Measurements from ENCODE around the gene UQCC2. TPM values are rescaled to one million over a fixed set of nuclear protein-coding genes. Genes with fewer than 3 reads are reported as not detected.

The UQCC2 gene
- polyA plus RNA-seq, 1 of the 3 experiments (the other 2 are of a cell fraction) = 59.0 TPM

DNA sequence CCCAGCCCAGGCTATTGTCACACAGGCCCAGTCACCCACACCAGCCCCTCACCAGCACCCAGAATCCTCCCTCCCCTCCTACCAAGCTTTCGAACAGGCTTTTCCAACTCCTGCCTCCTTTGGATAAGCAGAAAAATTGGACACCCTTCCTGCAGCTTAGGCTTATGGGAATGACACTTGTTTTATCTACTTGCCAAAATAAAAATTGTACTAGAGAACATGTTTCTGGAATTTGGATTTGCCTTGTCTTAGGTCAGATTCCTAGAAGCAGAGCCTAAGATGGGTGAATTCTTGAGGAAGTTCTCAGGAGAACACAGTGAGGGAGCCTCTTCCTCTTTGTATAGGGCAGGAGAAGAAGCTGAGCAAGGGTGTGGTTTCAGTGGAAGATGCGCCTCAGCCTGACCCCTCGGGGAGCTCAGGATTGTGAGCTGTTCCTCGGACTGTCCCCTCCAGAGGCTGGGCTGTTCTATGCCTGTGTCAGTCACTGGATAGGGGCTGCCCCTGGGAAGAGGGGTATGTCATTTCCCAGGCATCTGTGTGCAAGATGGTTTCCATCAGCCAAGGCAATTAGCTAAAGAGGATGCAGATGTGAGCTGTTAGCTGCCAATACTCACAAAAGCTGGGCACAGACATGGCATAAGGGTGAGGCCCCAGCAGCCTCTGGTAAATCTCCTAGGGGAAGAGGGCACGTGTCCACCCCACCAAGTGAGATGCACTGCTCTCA lies 56.5 kb downstream of the UQCC2 start:
- Histone ChIP-seq H3K79me2 (ENCODE audit: insufficient read depth) (no peaks in the 10 kb centered on the region), H3K9me3 (no peaks in the 10 kb centered on the region), H3K4me1 (ENCODE audit: control insufficient read depth in 1 of 2, insufficient read depth in 2 of 2, low read depth in 1 of 2, low read length in 1 of 2) (peaks cover 0 to 13% of the 10 kb centered on the region in 2 experiments; a peak in 1 of 4 replicates), H3K9me2 (no peaks in the 10 kb centered on the region), H3K27ac (ENCODE audit: low read depth in 2 of 2, low read length in 1 of 2) (peak overlapping the region in 1 of 2 experiments; percentile 64; a peak in 2 of 4 replicates), H2AFZ (ENCODE audit: low read depth) (no peak overlapping the region), H3K4me3 (ENCODE audit: low read depth in 2 of 2, low read length in 1 of 2) (no peak overlapping the region), H4K20me1 (ENCODE audit: insufficient read depth) (no peaks in the 10 kb centered on the region), H3K27me3 (ENCODE audit: insufficient read depth) (no peaks in the 10 kb centered on the region), H3K9ac (no peak overlapping the region), H3K4me2 (no peak overlapping the region), H3K36me3 (replicated peaks in 1 of 2; ENCODE audit: control insufficient read depth in 1 of 2, insufficient read depth in 2 of 2, low read length in 1 of 2) (no peaks in the 10 kb centered on the region), H3F3A (replicated peaks; ENCODE audit: insufficient read depth) (no peaks in the 10 kb centered on the region)
- ChIA-PET POLR2A (interaction anchor here (0.7 to 1.2 kb wide), 3 partner anchors 14 to 48 kb away, joined by 3 read pairs; no protein-coding TSS in a partner anchor), CTCF (interaction anchor here (1.2 to 2.9 kb wide), 13 partner anchors 10 to 89 kb away, joined by 3 to 11 read pairs (median 5); partner anchors contain the start of gene UQCC2)
- peak; percentile 91 for DNase-seq
- TF ChIP-seq NFIC (IDR thresholded peaks at IDR 0.05; ENCODE audit: borderline replicate concordance) (0 out of 2 replicates have a peak, but pooled peaks have one; percentile 10), TCF12 (IDR thresholded peaks at IDR 0.05) (peak; percentile 82), EZH2phosphoT487 (IDR thresholded peaks at IDR 0.05; ENCODE audit: borderline replicate concordance, low read depth) (no peak), POLR2AphosphoS5 (IDR thresholded peaks at IDR 0.05; ENCODE audit: low read depth, low read length) (peak; percentile 48; the same call in 1 of the 2 replicates), EP300 (IDR thresholded peaks at IDR 0.05; ENCODE audit: borderline replicate concordance in 1 of 2, low read depth in 1 of 2, low read length in 1 of 2) (peak in 1 of 2 experiments; percentile 14; a peak in 1 of 4 replicates), ELF1 (IDR thresholded peaks at IDR 0.05) (no peak), RCOR1 (IDR thresholded peaks at IDR 0.05; ENCODE audit: low read length) (peak; percentile 90), GATA2 (CRISPR knock-in tag; IDR thresholded peaks at IDR 0.05) (0 out of 2 replicates have a peak, but pooled peaks have one; percentile 10), CHD2 (IDR thresholded peaks at IDR 0.05; ENCODE audit: low read length, partially characterized antibody) (peak; percentile 76), TEAD4 (IDR thresholded peaks at IDR 0.05; ENCODE audit: borderline replicate concordance, insufficient read depth) (no peak)
- TF ChIP-seq, protein P1, sequence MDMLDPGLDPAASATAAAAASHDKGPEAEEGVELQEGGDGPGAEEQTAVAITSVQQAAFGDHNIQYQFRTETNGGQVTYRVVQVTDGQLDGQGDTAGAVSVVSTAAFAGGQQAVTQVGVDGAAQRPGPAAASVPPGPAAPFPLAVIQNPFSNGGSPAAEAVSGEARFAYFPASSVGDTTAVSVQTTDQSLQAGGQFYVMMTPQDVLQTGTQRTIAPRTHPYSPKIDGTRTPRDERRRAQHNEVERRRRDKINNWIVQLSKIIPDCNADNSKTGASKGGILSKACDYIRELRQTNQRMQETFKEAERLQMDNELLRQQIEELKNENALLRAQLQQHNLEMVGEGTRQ (IDR thresholded peaks at IDR 0.05; ENCODE audit: borderline replicate concordance, low read depth, low read length) = peak; percentile 40; the same call in 1 of the 2 replicates
- WGBS (ENCODE audit: low lambda C conversion rate) = 54% methylated on average over 5 of the region's 5 CpGs

DNA sequence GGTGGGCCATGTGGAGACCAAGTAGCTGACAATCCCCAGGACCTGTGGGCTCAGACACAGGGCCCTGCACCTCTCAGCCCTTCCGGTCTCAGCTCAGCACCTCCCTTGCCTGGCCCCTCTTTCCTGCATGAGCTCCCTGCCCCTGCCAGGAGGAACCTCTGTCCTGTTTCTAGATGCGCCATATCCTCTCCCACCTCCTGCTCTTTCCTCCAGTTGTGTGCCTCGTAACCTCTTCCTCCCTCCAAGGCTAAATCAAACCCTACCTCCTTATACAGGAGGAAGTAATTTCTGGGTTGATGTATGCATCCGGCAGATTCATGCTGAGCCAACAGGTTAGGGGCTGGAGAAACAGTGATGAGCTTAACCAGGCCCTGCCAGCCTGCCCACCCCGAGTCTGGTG lies 59.5 kb downstream of the UQCC2 start:
- H3K27ac ChIP-seq (ENCODE audit: low read depth in 2 of 2, low read length in 1 of 2) = no peak overlapping the region
- POLR2A ChIA-PET = interaction anchor here (0.8 kb wide), 1 partner anchor 17 kb away, joined by 3 read pairs; no protein-coding TSS in a partner anchor
- 90% methylated on average over 5 of the region's 5 CpGs for WGBS (ENCODE audit: low lambda C conversion rate)

More for the DNA sequence above, 59.5 kb downstream of the UQCC2 start:
- Histone ChIP-seq H3K4me2 (no peak overlapping the region), H3K4me1 (ENCODE audit: control insufficient read depth in 1 of 2, insufficient read depth in 2 of 2, low read depth in 1 of 2, low read length in 1 of 2) (peaks cover 0 to 13% of the 10 kb centered on the region in 2 experiments; a peak in 1 of 4 replicates), H4K20me1 (ENCODE audit: insufficient read depth) (no peaks in the 10 kb centered on the region), H3K9ac (no peak overlapping the region), H3K27me3 (ENCODE audit: insufficient read depth) (no peaks in the 10 kb centered on the region), H3K9me3 (no peaks in the 10 kb centered on the region), H3K4me3 (ENCODE audit: low read depth in 2 of 2, low read length in 1 of 2) (no peak overlapping the region), H3K36me3 (replicated peaks in 1 of 2; ENCODE audit: control insufficient read depth in 1 of 2, insufficient read depth in 2 of 2, low read length in 1 of 2) (no peaks in the 10 kb centered on the region), H3F3A (replicated peaks; ENCODE audit: insufficient read depth) (no peaks in the 10 kb centered on the region), H3K79me2 (ENCODE audit: insufficient read depth) (no peaks in the 10 kb centered on the region), H3K9me2 (no peaks in the 10 kb centered on the region), H2AFZ (ENCODE audit: low read depth) (no peak overlapping the region)
- CTCF ChIA-PET = interaction anchor here (0.9 to 1.9 kb wide), 8 partner anchors 13 to 93 kb away, joined by 3 to 6 read pairs (median 4); partner anchors contain the start of gene UQCC2
- TF ChIP-seq, protein P2, sequence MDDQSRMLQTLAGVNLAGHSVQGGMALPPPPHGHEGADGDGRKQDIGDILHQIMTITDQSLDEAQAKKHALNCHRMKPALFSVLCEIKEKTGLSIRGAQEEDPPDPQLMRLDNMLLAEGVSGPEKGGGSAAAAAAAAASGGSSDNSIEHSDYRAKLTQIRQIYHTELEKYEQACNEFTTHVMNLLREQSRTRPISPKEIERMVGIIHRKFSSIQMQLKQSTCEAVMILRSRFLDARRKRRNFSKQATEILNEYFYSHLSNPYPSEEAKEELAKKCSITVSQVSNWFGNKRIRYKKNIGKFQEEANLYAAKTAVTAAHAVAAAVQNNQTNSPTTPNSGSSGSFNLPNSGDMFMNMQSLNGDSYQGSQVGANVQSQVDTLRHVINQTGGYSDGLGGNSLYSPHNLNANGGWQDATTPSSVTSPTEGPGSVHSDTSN (IDR thresholded peaks at IDR 0.05) = no peak
- no peak for TF ChIP-seq YY1 (IDR thresholded peaks at IDR 0.05; ENCODE audit: low read depth)
- TF ChIP-seq TAF1 (IDR thresholded peaks at IDR 0.05; ENCODE audit: borderline replicate concordance, low read depth, low read length) = no peak
- no peak for TF ChIP-seq POLR2AphosphoS5 (IDR thresholded peaks at IDR 0.05; ENCODE audit: low read depth, low read length)
- TF ChIP-seq EZH2phosphoT487 (IDR thresholded peaks at IDR 0.05; ENCODE audit: borderline replicate concordance, low read depth) = no peak
- no peak for TF ChIP-seq RAD21 (IDR thresholded peaks at IDR 0.05; ENCODE audit: low read length)
- TF ChIP-seq RXRA (IDR thresholded peaks at IDR 0.05; ENCODE audit: borderline replicate concordance, low read depth) = no peak
- TF ChIP-seq GABPA (IDR thresholded peaks at IDR 0.05; ENCODE audit: low read depth) = no peak
- no peak for TF ChIP-seq MEF2A (IDR thresholded peaks at IDR 0.05; ENCODE audit: borderline replicate concordance, low read depth)
- TF ChIP-seq, protein P3, sequence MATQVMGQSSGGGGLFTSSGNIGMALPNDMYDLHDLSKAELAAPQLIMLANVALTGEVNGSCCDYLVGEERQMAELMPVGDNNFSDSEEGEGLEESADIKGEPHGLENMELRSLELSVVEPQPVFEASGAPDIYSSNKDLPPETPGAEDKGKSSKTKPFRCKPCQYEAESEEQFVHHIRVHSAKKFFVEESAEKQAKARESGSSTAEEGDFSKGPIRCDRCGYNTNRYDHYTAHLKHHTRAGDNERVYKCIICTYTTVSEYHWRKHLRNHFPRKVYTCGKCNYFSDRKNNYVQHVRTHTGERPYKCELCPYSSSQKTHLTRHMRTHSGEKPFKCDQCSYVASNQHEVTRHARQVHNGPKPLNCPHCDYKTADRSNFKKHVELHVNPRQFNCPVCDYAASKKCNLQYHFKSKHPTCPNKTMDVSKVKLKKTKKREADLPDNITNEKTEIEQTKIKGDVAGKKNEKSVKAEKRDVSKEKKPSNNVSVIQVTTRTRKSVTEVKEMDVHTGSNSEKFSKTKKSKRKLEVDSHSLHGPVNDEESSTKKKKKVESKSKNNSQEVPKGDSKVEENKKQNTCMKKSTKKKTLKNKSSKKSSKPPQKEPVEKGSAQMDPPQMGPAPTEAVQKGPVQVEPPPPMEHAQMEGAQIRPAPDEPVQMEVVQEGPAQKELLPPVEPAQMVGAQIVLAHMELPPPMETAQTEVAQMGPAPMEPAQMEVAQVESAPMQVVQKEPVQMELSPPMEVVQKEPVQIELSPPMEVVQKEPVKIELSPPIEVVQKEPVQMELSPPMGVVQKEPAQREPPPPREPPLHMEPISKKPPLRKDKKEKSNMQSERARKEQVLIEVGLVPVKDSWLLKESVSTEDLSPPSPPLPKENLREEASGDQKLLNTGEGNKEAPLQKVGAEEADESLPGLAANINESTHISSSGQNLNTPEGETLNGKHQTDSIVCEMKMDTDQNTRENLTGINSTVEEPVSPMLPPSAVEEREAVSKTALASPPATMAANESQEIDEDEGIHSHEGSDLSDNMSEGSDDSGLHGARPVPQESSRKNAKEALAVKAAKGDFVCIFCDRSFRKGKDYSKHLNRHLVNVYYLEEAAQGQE (IDR thresholded peaks at IDR 0.05; ENCODE audit: low read depth, low read length) = no peak
- TF ChIP-seq TEAD4 (IDR thresholded peaks at IDR 0.05; ENCODE audit: borderline replicate concordance, insufficient read depth) = no peak
- no peak for TF ChIP-seq FOXJ3 (CRISPR knock-in tag; IDR thresholded peaks at IDR 0.05)
- TF ChIP-seq SMC3 (IDR thresholded peaks at IDR 0.05; ENCODE audit: low read depth, low read length) = no peak
- no peak for DNase-seq

Measured in SK-N-SH (cell line).